K562 (cell line): ENCODE measurements around the gene TMEM131L.

Experiments
- KAT8 ChIP-seq: fragments of 450-650 bp; IDR thresholded peaks from 2 replicates; pipeline ENCODE4 v1.6.1; 2016; ENCODE audit warnings: low read depth, mild to moderate bottlenecking
- TF ChIP-seq, protein P1 (sequence below): IDR thresholded peaks from 2 replicates; pipeline ENCODE4 v1.6.1; 2011; ENCODE audit warnings: borderline replicate concordance, low read depth, mild to moderate bottlenecking, moderate library complexity, low read length; ENCODE audit not compliant: insufficient read depth, poor library complexity, severe bottlenecking

- TF ChIP-seq KAT8 = no peak
- TF ChIP-seq, protein P1, sequence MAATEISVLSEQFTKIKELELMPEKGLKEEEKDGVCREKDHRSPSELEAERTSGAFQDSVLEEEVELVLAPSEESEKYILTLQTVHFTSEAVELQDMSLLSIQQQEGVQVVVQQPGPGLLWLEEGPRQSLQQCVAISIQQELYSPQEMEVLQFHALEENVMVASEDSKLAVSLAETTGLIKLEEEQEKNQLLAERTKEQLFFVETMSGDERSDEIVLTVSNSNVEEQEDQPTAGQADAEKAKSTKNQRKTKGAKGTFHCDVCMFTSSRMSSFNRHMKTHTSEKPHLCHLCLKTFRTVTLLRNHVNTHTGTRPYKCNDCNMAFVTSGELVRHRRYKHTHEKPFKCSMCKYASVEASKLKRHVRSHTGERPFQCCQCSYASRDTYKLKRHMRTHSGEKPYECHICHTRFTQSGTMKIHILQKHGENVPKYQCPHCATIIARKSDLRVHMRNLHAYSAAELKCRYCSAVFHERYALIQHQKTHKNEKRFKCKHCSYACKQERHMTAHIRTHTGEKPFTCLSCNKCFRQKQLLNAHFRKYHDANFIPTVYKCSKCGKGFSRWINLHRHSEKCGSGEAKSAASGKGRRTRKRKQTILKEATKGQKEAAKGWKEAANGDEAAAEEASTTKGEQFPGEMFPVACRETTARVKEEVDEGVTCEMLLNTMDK = no peak
Measured at GRCh38 chr4:153448003-153448731, 18.0 kb upstream of the TMEM131L start.
